Keratinocyte (primary cell): ENCODE results near the gene VGLL2. TPM values are rescaled to one million over a fixed set of nuclear protein-coding genes. Genes with fewer than 3 reads are reported as not detected.

Experiments used
- DNase-seq: peaks from one replicate; pipeline ENCODE4 v3.0.0-alpha.2; 2011; ENCODE audit warnings: low read depth, missing footprints, low spot score
- FAIRE-seq: peaks from 2 replicates; lab custom pipeline; 2011; peaks lifted over from hg19 to GRCh38; lab: Jason Lieb, UNC
- H2AFZ ChIP-seq: 2 replicates; pipeline ENCODE4 v1.6.0; 2012; ENCODE audit warnings: low read length, control low read depth, inconsistent platforms; ENCODE audit not compliant: control insufficient read depth
- H3K27ac ChIP-seq: 2 replicates; pipeline ENCODE4 v1.5.1; 2011; ENCODE audit warnings: low read length; ENCODE audit not compliant: control insufficient read depth, insufficient read depth
- H3K27me3 ChIP-seq: 3 replicates; pipeline ENCODE4 v1.6.0; 2011; ENCODE audit warnings: low read length; ENCODE audit not compliant: control insufficient read depth, insufficient read depth; ENCODE audit errors: extremely low read depth
- H3K36me3 ChIP-seq, 2 experiments: 2 replicates in 1 of 2; 3 replicates in 1 of 2; pipeline ENCODE4 v1.5.1; 2011; ENCODE audit warnings: low read length in 2 of 2, mild to moderate bottlenecking in 1 of 2; ENCODE audit not compliant: control insufficient read depth in 2 of 2, insufficient read depth in 2 of 2; ENCODE audit errors: extremely low read depth in 1 of 2
- H3K4me1 ChIP-seq: 3 replicates; pipeline ENCODE4 v1.5.1; 2011; ENCODE audit warnings: low read length; ENCODE audit not compliant: control insufficient read depth, insufficient read depth; ENCODE audit errors: extremely low read depth
- H3K4me2 ChIP-seq: 3 replicates; pipeline ENCODE4 v1.6.0; 2011; ENCODE audit warnings: low read depth, low read length; ENCODE audit not compliant: control insufficient read depth, insufficient read depth; ENCODE audit errors: extremely low read depth
- H3K4me3 ChIP-seq, 3 experiments: fragments of 200-600 bp in 1 of 3; sonication (generic) in 1 of 3; 2 replicates in 2 of 3; 3 replicates in 1 of 3; pipeline ENCODE4 v1.5.1; 2011 to 2016; ENCODE audit warnings: low read length in 3 of 3, mild to moderate bottlenecking in 3 of 3, control low read depth in 2 of 3, inconsistent platforms in 1 of 3, low read depth in 1 of 3, mixed read lengths in 1 of 3, mixed run types in 1 of 3, moderate library complexity in 1 of 3; ENCODE audit not compliant: control insufficient read depth in 2 of 3, insufficient read depth in 2 of 3; ENCODE audit errors: extremely low read depth in 1 of 3
- H3K79me2 ChIP-seq: 2 replicates; pipeline ENCODE4 v1.6.0; 2012; ENCODE audit warnings: low read length; ENCODE audit not compliant: control insufficient read depth, insufficient read depth
- H3K9ac ChIP-seq: 3 replicates; pipeline ENCODE4 v1.6.0; 2011; ENCODE audit warnings: low read length; ENCODE audit not compliant: control insufficient read depth, insufficient read depth; ENCODE audit errors: extremely low read depth
- H3K9me1 ChIP-seq: 3 replicates; pipeline ENCODE4 v1.6.0; 2011; ENCODE audit warnings: low read length; ENCODE audit not compliant: control insufficient read depth, insufficient read depth; ENCODE audit errors: extremely low read depth
- H3K9me3 ChIP-seq: 2 replicates; pipeline ENCODE4 v1.5.1; 2012; ENCODE audit warnings: low read depth, low read length; ENCODE audit not compliant: control insufficient read depth
- H4K20me1 ChIP-seq: 3 replicates; pipeline ENCODE4 v1.6.0; 2011; ENCODE audit warnings: low read length; ENCODE audit not compliant: control insufficient read depth, insufficient read depth; ENCODE audit errors: extremely low read depth
- EZH2 ChIP-seq: IDR thresholded peaks from one replicate; pipeline ENCODE4 v1.6.1; 2012; ENCODE audit warnings: inconsistent platforms, mild to moderate bottlenecking, low read length, moderate library complexity
- dilution Hi-C: fragments of 300-500 bp; cut with MboI; formaldehyde crosslinking; loops from one replicate; pipeline ENCODE4 v1.7.0; 2020; ENCODE audit warnings: low sequenced_read_pairs; ENCODE audit not compliant: extremely low pct_ligation_motif_present
- polyA plus RNA-seq, 5 experiments: library from polyadenylated mRNA; depleted of rRNA in 3 of 5; stranded (reverse) in 3 of 5; stranded (forward) in 1 of 5; unstranded in 1 of 5; fragments of >200 nt; gene quantifications; 1 replicate in 1 of 5; 2 replicates in 3 of 5; 3 replicates in 1 of 5; pipeline versions ENCODE4 v1.2.1 to v1.2.3, GENCODE V29; 2011 to 2012; ENCODE audit warnings: missing spikeins in 2 of 5, low read depth in 1 of 5, low replicate concordance in 1 of 5
- TF ChIP-seq, protein P1 (sequence below), 3 experiments: IDR thresholded peaks in 1 of 3; conservative IDR thresholded peaks in 1 of 3; optimal IDR thresholded peaks in 1 of 3; 2 replicates in 2 of 3; 3 replicates in 1 of 3; pipeline versions ENCODE3 to v1.5.1; 2011; ENCODE audit warnings: low read length in 3 of 3, mild to moderate bottlenecking in 3 of 3, moderate library complexity in 2 of 3, control low read depth in 1 of 3, inconsistent platforms in 1 of 3; ENCODE audit not compliant: insufficient read depth in 2 of 3; ENCODE audit errors: extremely low read depth in 1 of 3

VGLL2 gene
- polyA plus RNA-seq, 1 donor (not counting 4 experiments of a cell fraction or from before 2014, with no cell fraction given): not detected

DNA sequence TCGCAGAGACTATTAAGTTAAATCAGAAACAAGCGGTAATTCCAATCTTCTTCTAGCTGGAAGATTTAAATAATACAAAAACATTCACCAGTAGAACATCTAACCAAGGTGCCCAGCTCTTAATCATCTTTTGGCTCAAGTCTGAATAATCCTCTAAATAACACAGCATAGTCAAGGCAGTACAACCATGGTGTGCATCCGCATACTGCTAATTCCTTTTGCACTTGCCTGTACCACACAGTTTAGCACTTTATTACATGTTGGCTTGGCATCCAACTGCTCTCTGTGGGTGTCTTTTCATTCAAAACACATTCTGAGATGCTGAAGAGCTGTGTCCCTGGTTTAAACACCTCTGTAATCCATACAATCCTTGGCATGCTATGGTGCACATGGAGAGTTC lies 42.3 kb downstream of the VGLL2 start:
- Histone ChIP-seq H3K27me3 (no peaks in the 10 kb centered on the region), H2AFZ (no peak overlapping the region), H3K4me1 (no peaks in the 10 kb centered on the region), H3K9me3 (no peaks in the 10 kb centered on the region), H3K27ac (no peak overlapping the region), H3K36me3 (no peaks in the 10 kb centered on the region), H3K9ac (no peak overlapping the region), H3K4me2 (no peak overlapping the region), H3K4me3 (no peak overlapping the region), H3K9me1 (no peaks in the 10 kb centered on the region), H4K20me1 (no peaks in the 10 kb centered on the region), H3K79me2 (no peaks in the 10 kb centered on the region)
- TF ChIP-seq EZH2: no peak
- TF ChIP-seq, protein P1, sequence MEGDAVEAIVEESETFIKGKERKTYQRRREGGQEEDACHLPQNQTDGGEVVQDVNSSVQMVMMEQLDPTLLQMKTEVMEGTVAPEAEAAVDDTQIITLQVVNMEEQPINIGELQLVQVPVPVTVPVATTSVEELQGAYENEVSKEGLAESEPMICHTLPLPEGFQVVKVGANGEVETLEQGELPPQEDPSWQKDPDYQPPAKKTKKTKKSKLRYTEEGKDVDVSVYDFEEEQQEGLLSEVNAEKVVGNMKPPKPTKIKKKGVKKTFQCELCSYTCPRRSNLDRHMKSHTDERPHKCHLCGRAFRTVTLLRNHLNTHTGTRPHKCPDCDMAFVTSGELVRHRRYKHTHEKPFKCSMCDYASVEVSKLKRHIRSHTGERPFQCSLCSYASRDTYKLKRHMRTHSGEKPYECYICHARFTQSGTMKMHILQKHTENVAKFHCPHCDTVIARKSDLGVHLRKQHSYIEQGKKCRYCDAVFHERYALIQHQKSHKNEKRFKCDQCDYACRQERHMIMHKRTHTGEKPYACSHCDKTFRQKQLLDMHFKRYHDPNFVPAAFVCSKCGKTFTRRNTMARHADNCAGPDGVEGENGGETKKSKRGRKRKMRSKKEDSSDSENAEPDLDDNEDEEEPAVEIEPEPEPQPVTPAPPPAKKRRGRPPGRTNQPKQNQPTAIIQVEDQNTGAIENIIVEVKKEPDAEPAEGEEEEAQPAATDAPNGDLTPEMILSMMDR (optimal IDR thresholded peaks at IDR 0.05 in 1 of 3, IDR thresholded peaks at IDR 0.05 in 1 of 3, conservative IDR thresholded peaks at IDR 0.05 in 1 of 3; ENCODE audit: extremely low read depth in 1 of 3, insufficient read depth in 2 of 3, low read length in 3 of 3): no peak
- FAIRE-seq (no peak), DNase-seq (no peak)
- dilution Hi-C loops: no loop called here

DNA sequence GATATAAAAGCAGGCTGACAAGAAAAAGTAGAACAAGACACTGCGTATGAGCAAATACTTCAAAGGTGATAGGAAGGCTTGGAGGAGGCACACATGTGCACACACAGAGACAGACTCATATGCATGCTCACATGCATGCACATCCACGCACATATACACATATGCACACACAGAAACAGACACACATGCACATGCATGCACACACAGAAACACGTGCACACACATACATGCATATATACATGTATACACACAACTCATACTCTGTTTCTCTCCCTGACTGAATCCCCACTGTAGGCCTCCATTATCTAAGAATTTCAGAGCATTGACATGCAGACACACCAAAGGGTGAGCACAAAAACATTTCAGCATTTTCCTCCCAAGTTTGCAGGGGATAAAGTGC lies 43.7 kb downstream of the VGLL2 start:
- dilution Hi-C loops: no loop called here
- H3K79me2 ChIP-seq: no peaks in the 10 kb centered on the region
- DNase-seq: no peak
- TF ChIP-seq, protein P1 (optimal IDR thresholded peaks at IDR 0.05 in 1 of 3, IDR thresholded peaks at IDR 0.05 in 1 of 3, conservative IDR thresholded peaks at IDR 0.05 in 1 of 3; ENCODE audit: extremely low read depth in 1 of 3, insufficient read depth in 2 of 3, low read length in 3 of 3): no peak
- TF ChIP-seq EZH2: no peak
- no peak overlapping the region for H3K4me3 ChIP-seq
- no peak overlapping the region for H3K4me2 ChIP-seq
- H3K27ac ChIP-seq: no peak overlapping the region
- no peak overlapping the region for H2AFZ ChIP-seq
- no peaks in the 10 kb centered on the region for H3K36me3 ChIP-seq
- no peaks in the 10 kb centered on the region for H3K4me1 ChIP-seq
- no peak for FAIRE-seq
- no peaks in the 10 kb centered on the region for H3K27me3 ChIP-seq
- H3K9me1 ChIP-seq: no peaks in the 10 kb centered on the region
- no peaks in the 10 kb centered on the region for H3K9me3 ChIP-seq
- H4K20me1 ChIP-seq: no peaks in the 10 kb centered on the region
- H3K9ac ChIP-seq: no peak overlapping the region
